Stimulated activated CD4-positive, alpha-beta T cell treated with anti-CD3 and anti-CD28 coated beads, Interleukin-4, amount 100 ng/mL, for 4 hours (primary cell): Measurements from ENCODE around the gene FAM78A.
"Not testable (repeated sequence)": the region's sequence is repeated elsewhere in the genome, so short reads cannot be mapped to it uniquely, and the experiment has no call there.

Source experiments
- DNase-seq, 2 experiments: peaks; one replicate each; pipeline ENCODE4 v3.0.0-alpha.2; 2020

FAM78A gene

DNA sequence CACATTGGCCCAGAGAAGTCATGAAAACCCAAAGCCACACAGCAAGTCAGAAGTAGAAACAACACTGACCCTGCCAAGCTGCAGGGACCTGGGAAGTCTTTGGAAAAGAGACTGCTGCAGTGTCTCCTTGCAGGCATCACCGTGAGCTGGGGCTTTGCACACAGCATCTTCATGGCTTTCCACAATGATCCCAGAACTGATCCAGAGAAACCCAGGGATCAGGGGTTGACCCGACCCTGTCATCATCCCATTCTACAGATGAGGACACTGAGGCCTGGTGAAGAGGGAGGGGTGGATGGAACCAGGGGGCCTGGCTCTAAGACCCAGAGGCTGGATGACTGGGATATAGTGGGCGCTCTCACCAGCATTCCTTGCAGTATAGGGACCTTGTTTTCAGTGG is 4.3 kb upstream of the FAM78A start:
- no peak for DNase-seq

DNA sequence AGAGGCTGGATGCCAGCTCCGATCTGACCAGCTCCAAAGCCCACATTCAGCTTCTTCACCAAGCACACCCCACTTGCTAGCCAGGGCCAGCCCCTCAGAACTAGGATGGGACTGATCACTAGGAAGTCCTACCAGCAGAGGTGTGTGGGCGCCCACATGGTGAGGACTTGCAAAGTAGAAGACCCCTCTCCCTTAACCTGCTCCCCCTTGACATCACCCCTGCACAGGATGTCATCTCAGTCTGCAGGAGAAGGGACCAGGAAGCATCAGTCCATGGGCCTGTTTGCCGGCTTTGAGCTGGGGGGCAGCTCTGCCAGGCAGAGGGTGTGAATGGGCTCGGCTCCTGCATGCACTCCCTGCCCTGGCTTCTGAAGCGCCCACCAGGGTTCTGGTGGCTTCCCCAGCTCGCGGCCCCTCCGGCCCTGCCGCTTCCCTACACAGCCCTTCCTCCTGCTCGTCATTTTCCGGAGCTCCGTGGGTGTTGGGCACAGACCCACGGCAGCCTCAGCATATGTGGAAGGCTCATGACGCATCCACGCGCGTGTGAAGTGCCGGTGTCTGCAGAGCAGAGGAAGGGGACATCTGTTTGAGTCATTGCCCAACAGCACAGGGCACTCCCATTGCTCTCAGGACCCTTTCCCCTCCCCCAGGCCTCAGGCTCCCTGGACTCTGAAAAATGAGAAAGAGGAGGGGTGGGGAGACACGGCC is 3.7 kb upstream of the FAM78A start:
- DNase-seq: no peak

DNA sequence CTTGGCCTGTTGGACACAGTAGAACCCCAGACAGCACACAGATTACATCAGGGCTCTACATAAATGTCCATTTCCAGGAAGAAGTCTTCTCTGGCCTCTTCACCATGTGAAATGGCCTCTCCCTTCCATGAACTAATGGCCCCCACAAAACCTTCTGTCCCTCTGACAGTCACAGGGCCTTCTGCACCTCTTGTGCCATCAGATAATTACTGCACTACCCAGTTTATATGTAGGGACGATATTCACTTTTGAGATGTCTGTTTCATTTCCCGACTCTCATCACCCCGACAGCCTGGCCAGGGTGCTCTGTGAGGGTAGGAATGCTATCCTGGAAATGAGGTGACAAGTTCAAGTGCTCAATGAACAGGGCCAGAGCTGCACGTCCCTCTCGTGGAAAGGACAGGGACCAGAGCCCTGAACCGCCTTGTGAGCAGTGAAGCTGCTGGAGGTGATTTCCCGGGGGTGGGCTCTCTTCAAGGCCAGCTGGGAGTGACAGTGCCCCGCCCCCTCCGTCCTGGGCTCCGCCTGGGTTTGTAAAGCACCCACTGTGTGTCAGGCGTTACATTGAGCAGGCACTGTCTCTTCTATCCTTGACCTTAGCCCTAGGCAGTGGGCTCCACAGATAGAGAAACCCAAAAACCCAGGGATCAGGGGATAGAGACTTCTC is 3.0 kb upstream of the FAM78A start:
- DNase-seq: no peak

DNA sequence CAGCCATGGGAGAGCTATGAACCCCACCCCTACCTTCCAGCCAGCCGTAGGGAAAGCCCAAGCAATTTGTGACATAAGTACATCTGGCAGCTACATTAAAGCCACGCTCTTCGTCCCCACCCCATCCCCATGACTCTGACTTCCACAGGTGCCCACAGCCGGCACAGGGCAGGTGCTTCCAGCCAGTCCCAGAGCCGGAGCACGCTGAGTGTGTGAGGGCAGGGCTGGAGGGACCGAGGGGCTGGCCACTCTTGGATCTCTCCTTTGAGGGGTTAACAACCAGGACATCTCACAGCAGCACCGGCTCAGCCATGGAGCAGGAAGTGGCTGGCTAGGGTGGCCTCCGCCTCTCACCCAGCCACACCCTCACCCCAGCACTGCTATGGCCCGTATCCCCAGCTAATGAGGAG is 2.4 kb upstream of the FAM78A start:
- DNase-seq: no peak

DNA sequence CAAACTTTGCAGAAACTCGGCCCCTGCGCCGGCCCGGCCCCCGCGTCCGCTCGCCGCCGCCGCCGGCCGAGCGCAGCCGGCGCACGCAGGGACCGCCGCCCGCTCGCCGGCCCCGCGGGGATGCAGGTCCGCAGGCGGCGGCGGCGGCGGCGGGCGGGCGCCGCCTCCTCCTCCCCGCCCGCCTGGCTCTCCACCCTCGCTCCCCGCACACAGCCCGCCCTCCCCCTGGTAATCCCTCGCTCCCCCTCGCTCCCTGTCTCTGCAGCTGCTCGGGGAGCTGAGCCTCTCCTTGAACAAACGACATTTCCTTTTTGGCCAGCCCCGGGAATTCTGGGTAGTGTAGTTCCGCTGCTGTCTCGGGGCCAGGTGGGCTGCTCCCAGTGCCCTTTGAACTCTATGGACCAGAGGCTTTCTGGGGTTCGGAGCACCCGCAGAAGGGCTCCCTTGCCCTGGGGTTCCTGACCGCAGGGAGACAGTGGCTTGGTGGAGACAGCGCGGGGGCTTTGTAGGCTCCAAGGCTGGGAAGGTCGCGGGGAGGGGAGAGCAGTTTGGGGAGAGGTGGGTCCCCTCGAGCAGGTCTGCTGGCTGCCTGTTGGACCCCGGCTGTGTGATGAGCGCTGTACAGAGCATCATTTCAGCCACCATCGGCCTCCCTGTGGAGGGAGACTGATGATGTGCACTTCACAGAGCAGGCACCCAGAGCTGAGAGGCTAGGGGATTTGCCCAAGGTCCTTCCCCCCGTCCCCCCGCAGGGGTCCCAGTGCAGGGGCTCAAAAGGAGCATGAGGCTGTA is 1.8 kb upstream of the FAM78A start:
- peak; percentile 67 to 68 for DNase-seq

DNA sequence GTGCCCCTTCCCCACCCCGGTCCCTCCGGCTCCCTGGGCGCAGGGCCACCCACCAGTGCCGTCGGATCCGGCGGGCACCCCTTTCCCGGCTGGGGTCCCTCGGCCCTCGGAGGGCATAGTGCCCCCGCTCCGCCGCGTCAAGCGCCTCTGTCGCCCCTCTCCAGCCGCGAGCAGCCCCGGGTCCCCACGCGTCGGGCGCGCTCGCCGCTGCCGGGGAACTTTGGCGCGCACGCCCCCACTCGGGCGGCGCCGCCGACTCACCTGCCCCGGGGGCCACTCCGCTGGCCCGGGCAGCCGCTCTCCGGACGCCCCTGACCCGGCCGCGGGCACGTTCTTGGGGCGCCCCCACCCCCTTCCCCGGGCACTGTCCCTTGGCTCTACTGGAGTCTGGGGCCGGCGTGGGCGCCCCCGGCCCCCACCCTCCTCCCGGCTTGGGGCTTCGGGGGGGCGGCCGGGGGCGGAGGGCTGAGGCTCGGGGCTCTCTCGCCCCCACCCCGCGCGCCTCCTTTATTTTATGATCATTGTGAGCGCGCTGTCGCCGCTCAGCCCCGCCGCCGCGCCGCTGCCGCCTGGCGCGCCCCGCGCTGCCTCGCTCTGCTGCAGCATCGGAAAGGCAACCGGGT is 1.1 kb upstream of the FAM78A start:
- DNase-seq: peak in 1 of 2 experiments; percentile 26

DNA sequence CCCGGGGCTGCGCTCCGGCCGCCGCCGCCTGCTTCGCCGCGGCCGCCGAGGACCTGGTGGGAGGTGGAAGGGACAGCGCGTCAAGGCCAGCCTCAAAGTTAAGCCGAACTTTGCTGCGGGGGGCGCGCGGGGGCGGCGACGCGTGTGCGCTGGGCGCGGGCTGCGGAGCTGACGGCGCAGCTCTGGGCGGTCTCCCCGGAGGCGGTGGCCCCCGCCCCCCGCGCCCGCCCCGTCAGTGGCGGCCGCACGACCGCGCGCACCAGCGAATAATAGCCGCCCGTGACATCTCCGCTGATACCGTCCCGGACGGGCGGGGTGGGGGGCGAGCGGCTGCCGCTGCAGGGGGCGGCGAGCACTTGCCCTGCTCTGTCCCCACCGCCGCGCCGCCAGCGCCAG is 579 bp upstream of the FAM78A start:
- DNase-seq: peak; percentile 25 to 42

DNA sequence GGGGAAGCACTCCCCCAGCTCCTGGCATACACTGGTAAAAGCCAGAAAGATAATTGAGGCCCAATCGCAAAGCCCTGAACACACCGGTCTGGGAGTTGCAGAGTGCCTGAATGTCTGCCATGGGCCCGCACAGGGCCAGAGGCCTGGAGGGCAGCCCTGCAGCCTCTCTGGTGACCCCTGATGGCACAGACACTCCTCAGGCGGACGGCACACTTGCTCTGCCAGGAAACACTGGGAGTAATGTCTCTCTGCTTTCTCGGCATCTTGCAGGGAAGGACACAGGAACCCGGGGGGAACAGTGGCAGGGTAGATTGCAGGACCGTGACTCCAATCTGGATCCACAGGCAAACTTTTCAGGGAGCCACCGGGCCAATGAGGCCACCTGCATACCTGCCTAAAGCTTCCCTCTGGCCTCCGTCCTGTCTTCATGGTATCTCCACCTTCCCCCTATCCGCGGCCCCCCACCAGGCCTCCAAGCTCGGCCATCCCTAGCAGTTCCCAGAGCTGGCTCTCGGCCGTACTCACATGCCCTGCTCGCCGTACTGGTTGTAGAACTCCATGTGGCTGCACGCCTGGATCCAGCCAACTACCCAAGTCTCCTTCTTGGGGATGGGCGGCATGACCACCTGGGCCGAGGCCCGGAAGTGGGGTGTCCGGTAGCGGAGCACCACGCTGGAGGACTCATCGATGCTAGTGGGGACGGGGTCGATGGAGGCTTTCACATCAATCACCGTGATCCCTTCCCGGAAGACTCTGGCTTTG is 797 bp downstream of the FAM78A start:
- peak in 1 of 2 experiments; percentile 26 for DNase-seq

DNA sequence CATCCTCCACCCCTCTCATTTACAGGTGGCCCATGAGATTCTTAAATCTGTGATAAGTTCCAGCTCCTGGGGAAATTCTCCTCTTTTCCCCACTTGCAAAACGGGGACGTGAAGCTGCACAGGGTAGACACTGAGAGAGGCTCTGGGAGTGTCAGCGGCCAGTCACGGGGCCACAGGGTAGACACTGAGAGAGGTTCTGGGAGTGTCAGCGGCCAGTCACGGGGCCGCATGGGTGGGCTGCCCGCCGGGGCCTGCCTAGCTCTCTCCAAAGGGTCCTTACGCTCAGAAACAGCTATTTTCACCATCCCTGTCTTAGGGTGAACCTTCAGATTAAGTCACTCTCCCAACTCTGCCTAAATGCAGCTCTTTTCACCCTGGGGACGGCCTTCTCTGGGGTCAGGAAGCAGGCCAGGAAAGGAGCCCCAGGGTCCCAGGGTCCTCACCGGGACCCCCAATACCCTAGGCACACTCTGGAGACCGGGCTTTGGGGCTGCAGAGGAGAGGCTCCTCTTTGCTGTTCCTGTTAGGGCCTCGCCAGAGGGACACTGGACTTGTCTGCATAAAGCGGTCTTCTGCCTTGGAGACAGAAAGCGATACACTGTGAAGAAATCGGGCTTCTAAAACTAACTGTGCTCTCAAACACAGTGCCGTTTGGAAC is 1.5 kb downstream of the FAM78A start:
- DNase-seq: peak in 1 of 2 experiments; percentile 22

DNA sequence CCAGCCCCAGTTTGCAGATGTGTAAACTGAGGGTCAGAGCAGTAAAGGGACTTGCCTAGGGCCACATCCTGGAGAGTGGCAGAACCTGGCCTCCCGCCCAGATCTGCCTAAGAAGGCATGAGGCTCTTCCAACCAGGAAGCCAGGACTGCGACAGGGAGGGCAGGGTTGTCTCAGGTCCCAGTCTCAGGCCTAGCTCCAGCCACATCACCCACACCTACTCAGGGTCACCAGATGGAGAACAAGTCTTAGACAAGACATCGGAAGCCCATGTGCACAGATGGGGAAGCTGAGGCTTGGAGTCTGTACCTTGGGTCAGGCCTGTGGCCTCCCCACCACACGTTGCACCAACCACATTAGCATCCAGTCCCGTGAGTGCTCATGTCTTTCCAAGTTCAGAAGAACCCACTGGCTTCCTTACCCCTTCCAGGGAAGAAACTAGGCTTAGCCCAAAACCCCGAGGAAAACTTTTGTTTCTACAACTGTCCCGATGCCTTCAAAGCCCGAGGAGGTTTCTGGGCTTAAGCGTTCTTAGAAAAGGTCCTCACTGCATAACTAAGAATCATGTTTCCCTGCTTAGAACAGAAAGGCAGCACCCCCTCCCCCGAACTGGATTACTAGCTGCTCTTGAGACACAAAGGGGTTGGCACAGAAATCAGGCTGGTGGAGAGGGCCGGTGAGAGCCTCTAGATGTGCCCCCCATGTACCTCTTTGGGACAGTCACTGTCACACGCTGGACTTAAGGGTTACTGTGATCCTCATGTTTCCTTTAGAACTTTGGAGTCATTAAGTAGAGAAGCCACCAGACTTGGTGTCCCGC is 2.2 kb downstream of the FAM78A start:
- no peak for DNase-seq

DNA sequence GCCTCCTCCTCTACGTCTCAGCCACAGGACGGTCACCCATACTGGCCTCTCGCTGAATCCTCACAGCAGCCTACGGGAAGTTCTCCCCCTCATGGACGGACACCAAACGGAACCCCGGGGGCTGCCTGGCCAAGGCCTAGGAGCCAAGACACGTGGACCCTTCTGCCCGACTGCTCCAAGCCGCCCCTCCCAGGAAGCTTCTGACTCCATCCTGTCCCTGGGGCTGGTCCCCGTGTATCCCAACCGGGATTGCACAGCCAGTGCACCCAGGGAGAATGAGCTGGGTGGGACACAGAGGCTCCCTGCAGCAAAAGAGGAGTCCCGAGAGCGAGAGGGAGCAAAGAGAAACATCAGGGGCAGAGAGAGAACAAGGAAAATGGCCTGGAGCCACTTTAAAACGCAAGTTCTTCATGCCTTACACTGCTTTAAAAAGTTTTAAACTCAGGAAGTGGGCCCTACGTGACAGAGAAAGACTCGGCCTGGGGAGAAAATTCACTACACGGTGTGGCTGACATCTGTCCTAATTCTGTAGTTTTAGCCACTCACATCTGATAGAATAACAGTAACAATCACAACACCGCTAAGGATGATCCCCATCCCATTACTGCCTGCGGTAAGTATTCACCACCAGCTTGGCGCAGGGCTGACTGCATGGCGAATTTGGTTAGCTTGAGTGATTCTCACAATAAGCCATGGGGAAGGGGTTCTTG is 3.0 kb downstream of the FAM78A start:
- DNase-seq: peak in 1 of 2 experiments; percentile 17

DNA sequence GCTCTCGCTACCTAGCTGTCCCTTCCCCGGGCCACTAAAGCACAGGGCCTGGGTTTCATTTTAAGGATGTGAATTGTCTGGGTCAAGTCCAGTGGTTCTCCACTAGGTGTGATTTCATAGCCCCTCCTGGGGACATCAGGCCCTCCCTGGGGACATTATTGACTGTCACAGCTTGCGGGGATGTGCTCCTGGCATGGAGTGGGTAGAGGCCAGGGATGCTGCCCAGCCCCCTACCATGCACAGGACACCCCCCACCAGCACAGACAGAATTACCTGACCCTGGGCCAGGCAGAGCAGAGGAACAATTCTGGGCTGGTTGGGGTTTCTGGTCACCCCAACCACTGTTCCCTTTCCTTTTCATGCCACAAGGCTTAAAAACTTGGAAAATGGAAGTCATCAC is 4.1 kb downstream of the FAM78A start:
- no peak for DNase-seq

DNA sequence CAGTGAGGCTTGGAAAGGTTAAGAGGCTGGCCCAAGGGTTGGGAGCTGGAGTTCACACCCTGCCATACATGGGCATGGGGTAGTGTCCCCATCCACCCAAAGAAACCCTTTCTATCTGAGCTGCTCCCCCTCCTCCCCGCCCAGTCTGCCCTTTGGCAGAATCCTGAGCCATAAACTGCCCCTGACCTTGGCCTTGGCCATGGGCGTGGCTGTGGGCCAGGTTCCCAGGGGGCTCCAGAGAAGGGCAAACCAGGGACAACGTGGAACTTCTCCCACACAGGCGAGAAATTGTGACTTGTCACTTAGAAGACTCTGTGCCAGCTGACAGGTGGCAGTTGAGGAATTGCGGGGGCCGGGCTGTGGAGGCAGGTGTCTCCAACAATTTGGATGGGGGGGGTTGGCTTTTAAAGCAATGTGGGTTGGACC is 4.8 kb downstream of the FAM78A start:
- peak; percentile 25 to 45 for DNase-seq

DNA sequence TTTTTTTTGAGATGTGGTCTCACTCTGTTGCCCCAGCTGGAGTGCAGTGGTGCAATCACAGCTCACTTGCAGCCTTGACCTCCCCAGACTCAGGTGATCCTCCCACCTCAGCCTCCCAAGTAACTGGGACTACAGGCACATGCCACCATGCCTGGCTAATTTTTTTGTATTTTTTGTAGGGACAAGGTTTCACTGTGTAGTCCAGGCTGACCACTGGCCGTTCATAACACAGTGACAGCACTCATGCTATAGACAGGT is 5.4 kb downstream of the FAM78A start:
- not testable (repeated sequence) for DNase-seq

DNA sequence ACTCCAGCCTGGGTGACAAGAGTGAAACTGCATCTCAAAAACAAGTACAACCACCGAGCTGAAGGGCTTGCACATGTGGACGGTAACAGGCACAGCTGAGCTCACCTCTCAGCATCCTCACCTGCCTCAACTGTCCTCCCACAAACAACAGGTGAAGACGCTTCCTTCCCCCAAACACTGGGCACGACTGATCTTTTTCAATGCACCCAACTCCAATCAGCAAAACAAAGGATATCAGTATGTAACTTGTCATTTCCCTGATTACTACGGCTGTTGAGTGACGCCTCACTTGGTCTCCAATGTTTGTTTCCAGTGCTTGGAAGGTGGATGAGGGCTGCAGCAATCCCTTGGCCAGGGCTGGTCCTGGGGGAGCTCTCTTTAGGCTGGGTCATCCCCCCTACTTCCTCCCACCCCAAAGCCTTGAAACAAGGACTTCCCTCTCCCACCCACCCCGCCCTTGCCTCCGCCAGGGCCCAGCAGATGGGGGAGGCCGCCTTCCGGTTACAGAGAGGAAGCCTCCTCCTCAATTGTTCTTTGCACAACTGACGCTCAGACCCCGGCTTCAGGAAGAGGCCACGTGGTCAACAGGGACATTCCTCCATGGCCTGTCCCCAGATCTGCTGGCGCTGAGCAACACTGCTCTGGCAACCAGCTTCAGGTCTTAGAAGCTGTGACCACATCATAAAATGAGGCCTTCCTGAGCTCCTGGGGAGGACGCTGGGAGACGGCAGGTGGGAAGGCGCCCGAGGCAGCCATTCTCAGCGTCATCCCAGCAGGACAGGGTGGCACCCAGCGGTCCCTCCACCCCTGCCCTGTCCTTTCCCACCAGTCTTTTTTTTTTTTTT is 5.9 kb downstream of the FAM78A start:
- DNase-seq: peak; percentile 43 to 50

DNA sequence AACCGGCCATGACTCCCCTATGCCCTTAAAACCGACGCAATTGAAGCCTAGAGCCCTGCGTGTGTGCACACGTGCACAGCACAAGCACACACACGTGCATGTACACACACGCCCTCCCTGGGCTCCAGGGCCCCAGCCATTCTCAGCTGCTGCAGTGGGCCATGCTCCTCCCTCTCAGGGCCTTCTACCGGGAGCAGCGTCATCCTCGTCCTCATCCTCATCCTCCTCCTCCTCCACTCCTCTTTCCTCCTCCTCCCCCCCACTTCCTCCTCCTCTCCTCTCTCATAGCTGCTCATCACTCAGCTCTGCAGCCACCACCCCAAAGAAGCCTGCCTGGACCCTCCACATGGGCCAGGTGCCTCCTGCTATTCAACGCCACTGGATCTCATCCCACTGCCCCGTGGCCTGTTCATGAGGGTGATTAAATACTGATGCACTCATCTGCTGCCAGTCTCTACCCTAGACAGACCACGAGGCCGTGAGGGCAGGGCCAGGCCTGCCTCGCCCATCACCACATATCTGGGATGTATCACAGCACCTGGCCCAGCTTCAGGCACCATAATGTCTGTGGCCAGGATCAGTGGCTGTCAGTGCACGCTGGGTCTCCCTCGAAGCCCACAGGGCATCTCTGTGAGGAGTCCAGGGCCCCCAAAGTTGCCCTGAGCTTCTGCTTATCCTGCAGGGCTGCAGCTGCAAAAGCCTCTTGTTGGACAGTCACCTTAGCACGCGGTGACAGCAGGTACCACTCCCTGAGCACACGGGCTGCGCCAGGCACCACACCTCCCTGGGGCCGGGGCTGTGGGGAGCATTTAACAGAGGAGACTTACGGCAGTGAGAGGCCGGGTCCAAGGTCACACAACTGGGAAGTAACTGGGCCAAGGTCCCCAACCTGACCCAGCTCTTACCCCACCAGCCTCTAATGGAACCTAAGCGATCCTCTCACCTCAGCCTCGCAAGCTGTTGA is 9.8 kb downstream of the FAM78A start:
- DNase-seq: peak; percentile 42 to 44

DNA sequence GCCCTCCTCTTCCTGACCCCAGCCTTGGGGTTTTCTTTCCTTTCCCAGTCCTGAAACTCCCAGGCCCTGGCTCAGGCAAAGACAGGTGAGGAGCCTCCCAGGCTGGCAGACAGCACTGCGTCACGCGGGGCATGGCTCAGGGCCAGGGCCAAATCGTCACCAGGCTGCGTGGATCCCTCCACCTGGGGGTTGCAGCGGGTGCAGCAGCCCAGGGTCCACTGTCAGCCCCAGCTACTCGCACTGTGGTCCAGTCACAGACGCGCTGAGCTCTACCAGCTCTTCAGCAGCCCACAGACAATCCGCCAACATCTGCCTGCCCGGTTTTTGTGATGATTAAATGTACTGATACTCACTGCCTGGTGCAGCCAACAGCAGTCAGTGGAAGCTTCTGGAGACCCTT is 12.1 kb downstream of the FAM78A start:
- peak; percentile 28 to 29 for DNase-seq

DNA sequence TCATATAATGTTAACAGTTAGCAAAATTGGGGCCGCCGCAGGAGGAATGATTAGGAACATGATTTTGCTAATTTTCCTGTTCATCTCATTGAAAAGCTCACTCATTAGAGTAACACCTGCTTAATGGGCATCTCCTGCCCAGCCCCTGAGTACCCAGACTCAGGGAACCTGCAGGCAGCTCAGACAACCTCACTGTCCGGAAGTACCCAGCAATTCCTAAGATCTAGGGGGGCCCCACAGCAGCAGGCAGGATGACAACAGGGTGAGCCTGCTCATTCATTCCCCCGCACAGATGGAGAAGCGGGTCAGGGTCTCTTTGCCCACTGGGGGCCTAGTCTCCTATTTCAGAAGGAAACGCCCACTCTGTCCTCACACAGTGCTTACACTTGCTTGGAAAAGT is 12.6 kb downstream of the FAM78A start:
- no peak for DNase-seq

DNA sequence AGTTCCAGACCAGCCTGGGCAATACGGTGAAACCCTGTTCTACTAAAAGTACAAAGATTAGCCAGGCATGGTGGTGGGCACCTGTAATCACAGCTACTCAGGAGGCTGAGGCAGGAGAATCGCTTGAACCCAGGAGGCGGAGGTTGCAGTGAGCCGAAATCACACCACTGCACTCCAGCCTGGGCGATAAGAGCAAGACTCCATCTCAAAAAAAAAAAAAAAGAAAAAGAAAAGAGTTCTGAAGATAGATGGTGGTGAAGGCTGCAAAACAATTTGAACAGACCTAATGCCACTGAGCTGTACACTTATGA is 13.3 kb downstream of the FAM78A start:
- DNase-seq: not testable (repeated sequence)
